Measurements from ENCODE around the gene NUMBL. TPM values are rescaled to one million over a fixed set of nuclear protein-coding genes. Genes with fewer than 3 reads are reported as not detected.

Gene NUMBL
- polyA plus RNA-seq, 1 experiment, result 29.4 TPM

- TF ChIP-seq, protein P1, sequence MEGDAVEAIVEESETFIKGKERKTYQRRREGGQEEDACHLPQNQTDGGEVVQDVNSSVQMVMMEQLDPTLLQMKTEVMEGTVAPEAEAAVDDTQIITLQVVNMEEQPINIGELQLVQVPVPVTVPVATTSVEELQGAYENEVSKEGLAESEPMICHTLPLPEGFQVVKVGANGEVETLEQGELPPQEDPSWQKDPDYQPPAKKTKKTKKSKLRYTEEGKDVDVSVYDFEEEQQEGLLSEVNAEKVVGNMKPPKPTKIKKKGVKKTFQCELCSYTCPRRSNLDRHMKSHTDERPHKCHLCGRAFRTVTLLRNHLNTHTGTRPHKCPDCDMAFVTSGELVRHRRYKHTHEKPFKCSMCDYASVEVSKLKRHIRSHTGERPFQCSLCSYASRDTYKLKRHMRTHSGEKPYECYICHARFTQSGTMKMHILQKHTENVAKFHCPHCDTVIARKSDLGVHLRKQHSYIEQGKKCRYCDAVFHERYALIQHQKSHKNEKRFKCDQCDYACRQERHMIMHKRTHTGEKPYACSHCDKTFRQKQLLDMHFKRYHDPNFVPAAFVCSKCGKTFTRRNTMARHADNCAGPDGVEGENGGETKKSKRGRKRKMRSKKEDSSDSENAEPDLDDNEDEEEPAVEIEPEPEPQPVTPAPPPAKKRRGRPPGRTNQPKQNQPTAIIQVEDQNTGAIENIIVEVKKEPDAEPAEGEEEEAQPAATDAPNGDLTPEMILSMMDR (IDR thresholded peaks at IDR 0.05; ENCODE audit: low read depth, low read length), result no peak
- ChIA-PET POLR2A (no interaction called here), CTCF (no interaction called here)
- no peaks in the 10 kb centered on the region for H3K27me3 ChIP-seq (ENCODE audit: control insufficient read depth, insufficient read depth, low read length)
- no peak overlapping the region for H3K27ac ChIP-seq (ENCODE audit: low read depth, low read length)
- H3K9me3 ChIP-seq (ENCODE audit: control insufficient read depth, insufficient read depth, low read length), result no peaks in the 10 kb centered on the region
- DNase-seq (ENCODE audit: low read depth, low spot score), result no peak
- H3K4me3 ChIP-seq (ENCODE audit: low read depth, low read length), result no peak overlapping the region
These were observed 33.9 kb upstream of the NUMBL start for GRCh38 chr19:40724315-40724714.

GRCh38 chr19:40723661-40724254 lies 33.3 kb upstream of the NUMBL start:
- POLR2A ChIA-PET, result no interaction called here
- DNase-seq (ENCODE audit: low read depth, low spot score), result no peak
- Histone ChIP-seq H3K27me3 (ENCODE audit: control insufficient read depth, insufficient read depth, low read length) (no peaks in the 10 kb centered on the region), H3K27ac (ENCODE audit: low read depth, low read length) (no peak overlapping the region), H3K9me3 (ENCODE audit: control insufficient read depth, insufficient read depth, low read length) (no peaks in the 10 kb centered on the region), H3K4me3 (ENCODE audit: low read depth, low read length) (no peak overlapping the region)
- TF ChIP-seq, protein P1 (IDR thresholded peaks at IDR 0.05; ENCODE audit: low read depth, low read length), result no peak
- CTCF ChIA-PET, result no interaction called here

DNA sequence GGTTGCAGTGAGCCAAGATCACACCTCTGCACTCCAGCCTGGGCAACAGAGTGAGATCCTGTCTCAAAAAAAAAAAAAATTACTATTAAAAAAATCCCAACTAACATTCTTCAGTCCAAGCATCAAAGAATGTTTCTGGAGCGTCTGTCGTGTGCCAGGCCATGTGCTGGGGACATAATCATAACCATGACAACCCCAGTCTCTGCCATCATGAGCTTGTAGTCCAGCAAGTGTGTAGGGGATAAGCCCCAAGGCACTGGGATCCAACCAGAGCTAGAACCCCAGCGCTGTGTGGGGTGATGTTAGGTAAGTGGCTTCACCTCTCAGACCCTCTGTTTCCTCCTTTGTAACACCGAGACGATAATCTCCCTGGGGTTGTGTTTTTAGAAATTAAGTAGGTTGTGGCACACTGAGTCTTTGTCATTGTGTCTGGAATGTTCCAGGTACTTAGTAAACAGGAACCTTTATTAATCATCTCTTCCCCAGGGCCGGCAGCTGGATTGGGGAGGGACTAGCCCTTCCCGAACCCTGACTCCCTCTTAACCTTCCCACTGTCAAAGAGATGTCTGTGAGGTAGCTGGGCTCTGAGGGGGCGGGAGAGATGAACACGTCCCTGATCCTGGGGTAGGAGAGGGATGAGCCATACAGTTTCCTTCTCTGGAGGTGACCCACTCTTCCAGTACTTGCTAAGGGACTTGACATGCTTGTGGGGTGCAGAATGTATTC lies 31.6 kb upstream of the NUMBL start:
- ChIA-PET CTCF (interaction anchor here (0.9 kb wide), 1 partner anchor 120 kb away, joined by 3 read pairs; no protein-coding TSS in a partner anchor), POLR2A (interaction anchor here (0.6 kb wide), 1 partner anchor 90 kb away, joined by 3 read pairs; no protein-coding TSS in a partner anchor)
- Histone ChIP-seq H3K9me3 (ENCODE audit: control insufficient read depth, insufficient read depth, low read length) (no peaks in the 10 kb centered on the region), H3K27me3 (ENCODE audit: control insufficient read depth, insufficient read depth, low read length) (no peaks in the 10 kb centered on the region), H3K4me3 (ENCODE audit: low read depth, low read length) (peak overlapping the region; percentile 5; the same call in 1 of the 2 replicates), H3K27ac (ENCODE audit: low read depth, low read length) (no peak overlapping the region)
- DNase-seq (ENCODE audit: low read depth, low spot score), result no peak
- TF ChIP-seq, protein P1 (IDR thresholded peaks at IDR 0.05; ENCODE audit: low read depth, low read length), result no peak

- CTCF ChIA-PET, result no interaction called here
- Histone ChIP-seq H3K27ac (ENCODE audit: low read depth, low read length) (no peak overlapping the region), H3K27me3 (ENCODE audit: control insufficient read depth, insufficient read depth, low read length) (no peaks in the 10 kb centered on the region), H3K9me3 (ENCODE audit: control insufficient read depth, insufficient read depth, low read length) (no peaks in the 10 kb centered on the region), H3K4me3 (ENCODE audit: low read depth, low read length) (no peak overlapping the region)
- POLR2A ChIA-PET, result no interaction called here
- TF ChIP-seq, protein P1 (IDR thresholded peaks at IDR 0.05; ENCODE audit: low read depth, low read length), result no peak
- no peak for DNase-seq (ENCODE audit: low read depth, low spot score)
These were observed 30.7 kb upstream of the NUMBL start for GRCh38 chr19:40721140-40721486.

DNA sequence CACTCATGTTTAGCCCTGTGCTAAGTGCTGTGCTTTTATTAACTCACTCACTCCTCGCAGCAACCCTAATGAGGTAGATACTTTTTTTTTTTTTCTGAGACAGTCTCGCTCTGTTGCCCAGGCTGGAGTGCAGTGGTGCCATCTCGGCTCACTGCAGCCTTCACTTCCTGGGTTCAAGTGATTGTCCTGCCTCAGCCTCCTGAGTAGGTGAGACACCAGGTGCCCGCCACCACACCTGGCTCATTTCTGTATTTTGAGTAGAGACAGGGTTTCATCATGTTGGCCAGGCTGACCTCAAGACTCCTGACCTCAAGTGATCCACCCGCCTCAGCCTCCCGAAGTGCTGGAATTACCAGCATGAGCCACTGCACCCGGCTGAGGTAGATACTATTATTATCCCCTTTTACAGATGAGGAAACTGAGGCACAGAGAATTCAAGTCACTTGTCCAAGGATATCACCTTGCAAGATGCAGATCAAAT lies 29.0 kb upstream of the NUMBL start:
- peak overlapping the region; percentile 89 for H3K4me3 ChIP-seq (ENCODE audit: low read depth, low read length)
- DNase-seq (ENCODE audit: low read depth, low spot score), result no peak
- ChIA-PET CTCF (no interaction called here), POLR2A (interaction anchor here (1.0 kb wide), 1 partner anchor 79 kb away, joined by 4 read pairs; the partner anchor contains the start of gene EGLN2)
- H3K9me3 ChIP-seq (ENCODE audit: control insufficient read depth, insufficient read depth, low read length), result no peaks in the 10 kb centered on the region
- no peak overlapping the region for H3K27ac ChIP-seq (ENCODE audit: low read depth, low read length)
- TF ChIP-seq, protein P1 (IDR thresholded peaks at IDR 0.05; ENCODE audit: low read depth, low read length), result no peak
- no peaks in the 10 kb centered on the region for H3K27me3 ChIP-seq (ENCODE audit: control insufficient read depth, insufficient read depth, low read length)

All from AG04450 (cell line).